K562 (cell line): ENCODE results near the gene RBFOX2. TPM values are rescaled to one million over a fixed set of nuclear protein-coding genes. Genes with fewer than 3 reads are reported as not detected.

Experiments used
- CC2D1A ChIP-seq: fragments of 450-650 bp; IDR thresholded peaks from 2 replicates; pipeline ENCODE4 v1.6.1; 2017; ENCODE audit warnings: mild to moderate bottlenecking
- CTBP1 ChIP-seq: fragments of 450-650 bp; IDR thresholded peaks from 2 replicates; pipeline ENCODE4 v1.6.1; 2016; ENCODE audit warnings: borderline replicate concordance
- E2F6 ChIP-seq, 2 experiments: IDR thresholded peaks; 2 replicates each; pipeline ENCODE4 v1.6.1; 2011; ENCODE audit warnings: borderline replicate concordance in 1 of 2, control low read depth in 1 of 2, low read depth in 1 of 2, low read length in 1 of 2, mild to moderate bottlenecking in 1 of 2, mixed read lengths in 1 of 2, moderate library complexity in 1 of 2; ENCODE audit not compliant: insufficient read depth in 1 of 2, insufficient read length in 1 of 2, poor library complexity in 1 of 2, severe bottlenecking in 1 of 2; ENCODE audit errors: extremely low read depth in 1 of 2
- ETV6 ChIP-seq, 3 experiments: fragments of 150-350 bp in 1 of 3; sonication (generic) in 1 of 3; formaldehyde crosslinking in 1 of 3; IDR thresholded peaks; 2 replicates each; pipeline versions ENCODE4 v1.6.1 to v1.8.0; 2014 to 2022; ENCODE audit warnings: borderline replicate concordance in 2 of 3, low read depth in 2 of 3, antibody characterized with exemption in 1 of 3, low read length in 1 of 3, mild to moderate bottlenecking in 1 of 3, missing genetic modification reagents in 1 of 3
- FOXM1 ChIP-seq, 2 experiments: fragments of 450-650 bp in 1 of 2; sonication (generic) in 1 of 2; formaldehyde crosslinking in 1 of 2; IDR thresholded peaks; 2 replicates each; pipeline versions ENCODE4 v1.6.1 to v1.9.0; 2017 to 2022; ENCODE audit warnings: low read depth in 2 of 2, mild to moderate bottlenecking in 2 of 2, missing genetic modification reagents in 1 of 2, moderate library complexity in 1 of 2
- GTF2E2 ChIP-seq: fragments of 200-800 bp; sonication (Bioruptor generic); IDR thresholded peaks from 2 replicates; pipeline ENCODE4 v1.6.1; 2016; ENCODE audit warnings: missing genetic modification characterization, missing compliant biosample characterization
- KAT2B ChIP-seq: IDR thresholded peaks from one replicate; pipeline ENCODE4 v1.6.1; 2012; ENCODE audit warnings: low read depth, mild to moderate bottlenecking, control low read depth, inconsistent platforms, low read length, moderate library complexity
- KLF10 ChIP-seq: fragments of 250-450 bp; sonication (Bioruptor Pico); IDR thresholded peaks from 2 replicates; pipeline ENCODE4 v1.6.1; 2021; ENCODE audit warnings: matching md5 sums
- MAFG ChIP-seq: fragments of 450-650 bp; conservative IDR thresholded peaks from 2 replicates; pipeline ENCODE4 v1.6.1; 2016; ENCODE audit warnings: missing genetic modification characterization, missing compliant biosample characterization
- MYC ChIP-seq, 2 experiments: fragments of 250-450 bp in 1 of 2; sonication (Bioruptor Pico) in 1 of 2; IDR thresholded peaks; 2 replicates each; pipeline versions ENCODE4 v1.5.1 to v1.6.1; 2012 to 2021; ENCODE audit warnings: low read depth in 2 of 2, borderline replicate concordance in 1 of 2, improper control_type of control experiment in 1 of 2, low read length in 1 of 2, mild to moderate bottlenecking in 1 of 2, moderate library complexity in 1 of 2
- NCOA6 ChIP-seq: fragments of 450-650 bp; IDR thresholded peaks from 2 replicates; pipeline ENCODE4 v1.6.1; 2017; ENCODE audit warnings: mild to moderate bottlenecking
- PHF20 ChIP-seq: fragments of 450-650 bp; IDR thresholded peaks from 2 replicates; pipeline ENCODE4 v1.6.1; 2018; ENCODE audit not compliant: partially characterized antibody
- RFX1 ChIP-seq: fragments of 450-650 bp; IDR thresholded peaks from 2 replicates; pipeline ENCODE4 v1.6.1; 2016; ENCODE audit warnings: mild to moderate bottlenecking, moderate library complexity
- SRSF3 ChIP-seq: fragments of 200-400 bp; formaldehyde crosslinking; IDR thresholded peaks from 2 replicates; pipeline ENCODE4 v1.6.1; 2016; ENCODE audit warnings: mild to moderate bottlenecking, low read length, moderate library complexity; ENCODE audit not compliant: insufficient read depth
- STAT5B ChIP-seq: fragments of 250-450 bp; sonication (Bioruptor Pico); IDR thresholded peaks from 2 replicates; pipeline ENCODE4 v1.8.0; 2021; ENCODE audit warnings: mild to moderate bottlenecking, inconsistent platforms
- ZBTB49 ChIP-seq: sonication (generic); formaldehyde crosslinking; IDR thresholded peaks from 2 replicates; pipeline ENCODE4 v1.8.0; 2022; ENCODE audit warnings: missing genetic modification reagents, mild to moderate bottlenecking, borderline replicate concordance
- ZFP36 ChIP-seq: fragments of 150-350 bp; IDR thresholded peaks from 2 replicates; pipeline ENCODE4 v1.6.1; 2018; ENCODE audit warnings: low read length, low read depth; ENCODE audit not compliant: partially characterized antibody
- ZNF445 ChIP-seq: fragments of 250-450 bp; sonication (Bioruptor Pico); IDR thresholded peaks from 2 replicates; pipeline ENCODE4 v1.4.0; 2020; ENCODE audit warnings: low read depth, mild to moderate bottlenecking, moderate library complexity
- ZNF57 ChIP-seq: fragments of 450-650 bp; formaldehyde crosslinking; IDR thresholded peaks from 2 replicates; pipeline ENCODE4 v1.4.0; 2020; ENCODE audit warnings: mild to moderate bottlenecking, moderate library complexity
- ZNF668 ChIP-seq: fragments of 250-450 bp; sonication (Bioruptor Pico); IDR thresholded peaks from 2 replicates; pipeline ENCODE4 v1.8.0; 2022; ENCODE audit warnings: mild to moderate bottlenecking, inconsistent platforms
- ZNF695 ChIP-seq: fragments of 450-650 bp; formaldehyde crosslinking; IDR thresholded peaks from 2 replicates; pipeline ENCODE4 v1.4.0; 2020; ENCODE audit warnings: mild to moderate bottlenecking, moderate library complexity
- ZNF764 ChIP-seq: fragments of 250-450 bp; sonication (Bioruptor Pico); IDR thresholded peaks from 2 replicates; pipeline ENCODE4 v1.4.0; 2020; ENCODE audit warnings: low read depth, mild to moderate bottlenecking, moderate library complexity
- polyA plus RNA-seq, 8 experiments: library from polyadenylated mRNA; depleted of rRNA in 4 of 8; stranded (reverse) in 5 of 8; unstranded in 3 of 8; fragments of >200 nt; fragmentation: Nextera tagmentation in 2 of 8; fragmentation: Illumina TruSeq in 1 of 8; extraction: Ambion mirVana in 2 of 8; extraction: Trizol in 1 of 8; gene quantifications; 2 replicates each; pipeline versions ENCODE4 v1.2.1 to v1.2.3, GENCODE V29; 2011 to 2014; ENCODE audit warnings: inconsistent platforms in 1 of 8, missing spikeins in 1 of 8
- total RNA-seq, 7 experiments: library from RNA; depleted of rRNA in 6 of 7; stranded (reverse); fragments of >200 nt in 6 of 7; fragmentation: Illumina TruSeq in 2 of 7; extraction: Trizol in 2 of 7; gene quantifications; 2 replicates each; pipeline versions ENCODE4 v1.2.1 to v1.2.3, GENCODE V29; 2011 to 2021; ENCODE audit warnings: low replicate concordance in 1 of 7

Gene RBFOX2
- total and polyA plus RNA-seq, 9 of the 15 experiments (the other 6 are each of a cell fraction or from before 2014, with no cell fraction given) = 5.8 to 24.8 (median 14.2) TPM

- 0 out of 2 replicates have a peak, but pooled peaks have one; percentile 3 for TF ChIP-seq MYC (IDR thresholded peaks at IDR 0.05; ENCODE audit: low read depth, low read length)
- no peak for TF ChIP-seq MYC (CRISPR knock-in tag; IDR thresholded peaks at IDR 0.05; ENCODE audit: borderline replicate concordance, low read depth)
- no peak for TF ChIP-seq KAT2B
- no peak for TF ChIP-seq CC2D1A
- no peak for TF ChIP-seq SRSF3
- TF ChIP-seq CTBP1 = peak; percentile 46; the same call in 1 of the 2 replicates
- no peak for TF ChIP-seq STAT5B (CRISPR knock-in tag)
- TF ChIP-seq PHF20 = no peak
- TF ChIP-seq E2F6 (IDR thresholded peaks at IDR 0.05; ENCODE audit: borderline replicate concordance in 1 of 2, extremely low read depth in 1 of 2, insufficient read depth in 1 of 2, insufficient read length in 1 of 2, low read depth in 1 of 2, low read length in 1 of 2, poor library complexity in 1 of 2, severe bottlenecking in 1 of 2) = peak in 1 of 2 experiments; percentile 13
- no peak for TF ChIP-seq GTF2E2 (tag)
- no peak for TF ChIP-seq ZNF764 (CRISPR knock-in tag)
- TF ChIP-seq ETV6 (IDR thresholded peaks at IDR 0.05; ENCODE audit: borderline replicate concordance in 1 of 2, low read depth in 2 of 2, low read length in 1 of 2) = no peak
- TF ChIP-seq ETV6 (CRISPR knock-in tag; IDR thresholded peaks at IDR 0.05; ENCODE audit: borderline replicate concordance) = no peak
- no peak for TF ChIP-seq NCOA6
- TF ChIP-seq RFX1 = no peak
- TF ChIP-seq FOXM1 (IDR thresholded peaks at IDR 0.05; ENCODE audit: low read depth) = no peak
- no peak for TF ChIP-seq FOXM1 (CRISPR knock-in tag; IDR thresholded peaks at IDR 0.05; ENCODE audit: low read depth)
- TF ChIP-seq ZNF668 = no peak
- TF ChIP-seq MAFG (tag) = no peak
- no peak for TF ChIP-seq KLF10 (CRISPR knock-in tag)
- TF ChIP-seq ZNF445 (CRISPR knock-in tag) = no peak
- no peak for TF ChIP-seq ZNF57 (CRISPR knock-in tag)
- no peak for TF ChIP-seq ZNF695 (CRISPR knock-in tag)
- TF ChIP-seq ZFP36 = no peak
- TF ChIP-seq ZBTB49 (CRISPR knock-in tag) = no peak
Measured at GRCh38 chr22:36027935-36028645, 534 bp downstream of the RBFOX2 start (continued).
